Measurements from ENCODE around the gene CEP128. TPM values are rescaled to one million over a fixed set of nuclear protein-coding genes. Genes with fewer than 3 reads are reported as not detected.

The CEP128 gene
- total and polyA plus RNA-seq, 2 experiments from 2014 or later: 7.6 to 17.6 TPM

DNA sequence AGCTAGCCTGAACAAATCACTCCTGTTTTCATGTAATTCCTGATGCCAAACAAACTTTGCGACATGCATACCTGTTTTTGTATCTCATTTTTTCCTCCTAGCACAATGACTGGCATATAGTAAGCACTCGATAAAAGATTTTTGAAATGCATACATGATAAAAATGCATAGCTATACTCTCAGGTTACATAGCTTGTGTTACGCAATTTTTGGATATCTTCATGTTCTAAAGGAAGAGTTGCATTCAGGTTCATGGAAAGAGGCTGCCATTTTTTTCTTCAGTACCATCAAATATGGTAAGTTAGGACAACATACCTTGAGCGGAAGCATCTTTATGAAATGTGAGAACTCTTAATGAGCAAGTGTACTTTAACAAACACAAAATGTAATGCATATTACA, 445.4 kb downstream of the CEP128 start:
- H3K27me3 Mint-ChIP-seq (ENCODE audit: insufficient read depth, low read depth, poor library complexity): no peaks in the 10 kb centered on the region
- Histone ChIP-seq H3K79me2 (replicated peaks; ENCODE audit: insufficient read depth) (no peaks in the 10 kb centered on the region), H3K4me3 (no peak overlapping the region), H2AFZ (no peak overlapping the region), H3K9me2 (ENCODE audit: insufficient read depth) (no peaks in the 10 kb centered on the region), H3K27ac (ENCODE audit: low read depth) (no peak overlapping the region), H4K20me1 (replicated peaks; ENCODE audit: insufficient read depth) (no peaks in the 10 kb centered on the region), H3K4me1 (ENCODE audit: insufficient read depth) (peaks cover 4% of the 10 kb centered on the region; the same call in 1 of the 2 replicates), H3K4me2 (no peak overlapping the region), H3K36me3 (ENCODE audit: insufficient read depth) (no peaks in the 10 kb centered on the region), H3K27me3 (ENCODE audit: insufficient read depth) (no peaks in the 10 kb centered on the region), H3F3A (replicated peaks; ENCODE audit: low read depth) (no peaks in the 10 kb centered on the region)
- ATAC-seq: no peak
- peaks cover 8% of the 10 kb centered on the region; the same call in 2 of the 3 replicates for H3K4me1 Mint-ChIP-seq
- TF ChIP-seq ZNF331 (CRISPR knock-in tag; IDR thresholded peaks at IDR 0.05; ENCODE audit: low read depth): no peak
- TF ChIP-seq STAT1 (IDR thresholded peaks at IDR 0.05; ENCODE audit: unreplicated experiment): no peak
- no peak for TF ChIP-seq JUNB (IDR thresholded peaks at IDR 0.05; ENCODE audit: unreplicated experiment)
- TF ChIP-seq ZNF114 (CRISPR knock-in tag; IDR thresholded peaks at IDR 0.05): no peak
- no peak for TF ChIP-seq POLR2AphosphoS5 (IDR thresholded peaks at IDR 0.05; ENCODE audit: low read depth)
- TF ChIP-seq, protein P1, sequence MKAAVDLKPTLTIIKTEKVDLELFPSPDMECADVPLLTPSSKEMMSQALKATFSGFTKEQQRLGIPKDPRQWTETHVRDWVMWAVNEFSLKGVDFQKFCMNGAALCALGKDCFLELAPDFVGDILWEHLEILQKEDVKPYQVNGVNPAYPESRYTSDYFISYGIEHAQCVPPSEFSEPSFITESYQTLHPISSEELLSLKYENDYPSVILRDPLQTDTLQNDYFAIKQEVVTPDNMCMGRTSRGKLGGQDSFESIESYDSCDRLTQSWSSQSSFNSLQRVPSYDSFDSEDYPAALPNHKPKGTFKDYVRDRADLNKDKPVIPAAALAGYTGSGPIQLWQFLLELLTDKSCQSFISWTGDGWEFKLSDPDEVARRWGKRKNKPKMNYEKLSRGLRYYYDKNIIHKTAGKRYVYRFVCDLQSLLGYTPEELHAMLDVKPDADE (IDR thresholded peaks at IDR 0.05): no peak
- TF ChIP-seq, protein P2, sequence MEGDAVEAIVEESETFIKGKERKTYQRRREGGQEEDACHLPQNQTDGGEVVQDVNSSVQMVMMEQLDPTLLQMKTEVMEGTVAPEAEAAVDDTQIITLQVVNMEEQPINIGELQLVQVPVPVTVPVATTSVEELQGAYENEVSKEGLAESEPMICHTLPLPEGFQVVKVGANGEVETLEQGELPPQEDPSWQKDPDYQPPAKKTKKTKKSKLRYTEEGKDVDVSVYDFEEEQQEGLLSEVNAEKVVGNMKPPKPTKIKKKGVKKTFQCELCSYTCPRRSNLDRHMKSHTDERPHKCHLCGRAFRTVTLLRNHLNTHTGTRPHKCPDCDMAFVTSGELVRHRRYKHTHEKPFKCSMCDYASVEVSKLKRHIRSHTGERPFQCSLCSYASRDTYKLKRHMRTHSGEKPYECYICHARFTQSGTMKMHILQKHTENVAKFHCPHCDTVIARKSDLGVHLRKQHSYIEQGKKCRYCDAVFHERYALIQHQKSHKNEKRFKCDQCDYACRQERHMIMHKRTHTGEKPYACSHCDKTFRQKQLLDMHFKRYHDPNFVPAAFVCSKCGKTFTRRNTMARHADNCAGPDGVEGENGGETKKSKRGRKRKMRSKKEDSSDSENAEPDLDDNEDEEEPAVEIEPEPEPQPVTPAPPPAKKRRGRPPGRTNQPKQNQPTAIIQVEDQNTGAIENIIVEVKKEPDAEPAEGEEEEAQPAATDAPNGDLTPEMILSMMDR (conservative IDR thresholded peaks at IDR 0.05; ENCODE audit: low read depth in 2 of 2): no peak
- TF ChIP-seq, protein P3, sequence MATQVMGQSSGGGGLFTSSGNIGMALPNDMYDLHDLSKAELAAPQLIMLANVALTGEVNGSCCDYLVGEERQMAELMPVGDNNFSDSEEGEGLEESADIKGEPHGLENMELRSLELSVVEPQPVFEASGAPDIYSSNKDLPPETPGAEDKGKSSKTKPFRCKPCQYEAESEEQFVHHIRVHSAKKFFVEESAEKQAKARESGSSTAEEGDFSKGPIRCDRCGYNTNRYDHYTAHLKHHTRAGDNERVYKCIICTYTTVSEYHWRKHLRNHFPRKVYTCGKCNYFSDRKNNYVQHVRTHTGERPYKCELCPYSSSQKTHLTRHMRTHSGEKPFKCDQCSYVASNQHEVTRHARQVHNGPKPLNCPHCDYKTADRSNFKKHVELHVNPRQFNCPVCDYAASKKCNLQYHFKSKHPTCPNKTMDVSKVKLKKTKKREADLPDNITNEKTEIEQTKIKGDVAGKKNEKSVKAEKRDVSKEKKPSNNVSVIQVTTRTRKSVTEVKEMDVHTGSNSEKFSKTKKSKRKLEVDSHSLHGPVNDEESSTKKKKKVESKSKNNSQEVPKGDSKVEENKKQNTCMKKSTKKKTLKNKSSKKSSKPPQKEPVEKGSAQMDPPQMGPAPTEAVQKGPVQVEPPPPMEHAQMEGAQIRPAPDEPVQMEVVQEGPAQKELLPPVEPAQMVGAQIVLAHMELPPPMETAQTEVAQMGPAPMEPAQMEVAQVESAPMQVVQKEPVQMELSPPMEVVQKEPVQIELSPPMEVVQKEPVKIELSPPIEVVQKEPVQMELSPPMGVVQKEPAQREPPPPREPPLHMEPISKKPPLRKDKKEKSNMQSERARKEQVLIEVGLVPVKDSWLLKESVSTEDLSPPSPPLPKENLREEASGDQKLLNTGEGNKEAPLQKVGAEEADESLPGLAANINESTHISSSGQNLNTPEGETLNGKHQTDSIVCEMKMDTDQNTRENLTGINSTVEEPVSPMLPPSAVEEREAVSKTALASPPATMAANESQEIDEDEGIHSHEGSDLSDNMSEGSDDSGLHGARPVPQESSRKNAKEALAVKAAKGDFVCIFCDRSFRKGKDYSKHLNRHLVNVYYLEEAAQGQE (IDR thresholded peaks at IDR 0.05; ENCODE audit: unreplicated experiment): no peak
- no peak for TF ChIP-seq EZH2 (IDR thresholded peaks at IDR 0.05; ENCODE audit: low read depth, unreplicated experiment)
- TF ChIP-seq, protein P4, sequence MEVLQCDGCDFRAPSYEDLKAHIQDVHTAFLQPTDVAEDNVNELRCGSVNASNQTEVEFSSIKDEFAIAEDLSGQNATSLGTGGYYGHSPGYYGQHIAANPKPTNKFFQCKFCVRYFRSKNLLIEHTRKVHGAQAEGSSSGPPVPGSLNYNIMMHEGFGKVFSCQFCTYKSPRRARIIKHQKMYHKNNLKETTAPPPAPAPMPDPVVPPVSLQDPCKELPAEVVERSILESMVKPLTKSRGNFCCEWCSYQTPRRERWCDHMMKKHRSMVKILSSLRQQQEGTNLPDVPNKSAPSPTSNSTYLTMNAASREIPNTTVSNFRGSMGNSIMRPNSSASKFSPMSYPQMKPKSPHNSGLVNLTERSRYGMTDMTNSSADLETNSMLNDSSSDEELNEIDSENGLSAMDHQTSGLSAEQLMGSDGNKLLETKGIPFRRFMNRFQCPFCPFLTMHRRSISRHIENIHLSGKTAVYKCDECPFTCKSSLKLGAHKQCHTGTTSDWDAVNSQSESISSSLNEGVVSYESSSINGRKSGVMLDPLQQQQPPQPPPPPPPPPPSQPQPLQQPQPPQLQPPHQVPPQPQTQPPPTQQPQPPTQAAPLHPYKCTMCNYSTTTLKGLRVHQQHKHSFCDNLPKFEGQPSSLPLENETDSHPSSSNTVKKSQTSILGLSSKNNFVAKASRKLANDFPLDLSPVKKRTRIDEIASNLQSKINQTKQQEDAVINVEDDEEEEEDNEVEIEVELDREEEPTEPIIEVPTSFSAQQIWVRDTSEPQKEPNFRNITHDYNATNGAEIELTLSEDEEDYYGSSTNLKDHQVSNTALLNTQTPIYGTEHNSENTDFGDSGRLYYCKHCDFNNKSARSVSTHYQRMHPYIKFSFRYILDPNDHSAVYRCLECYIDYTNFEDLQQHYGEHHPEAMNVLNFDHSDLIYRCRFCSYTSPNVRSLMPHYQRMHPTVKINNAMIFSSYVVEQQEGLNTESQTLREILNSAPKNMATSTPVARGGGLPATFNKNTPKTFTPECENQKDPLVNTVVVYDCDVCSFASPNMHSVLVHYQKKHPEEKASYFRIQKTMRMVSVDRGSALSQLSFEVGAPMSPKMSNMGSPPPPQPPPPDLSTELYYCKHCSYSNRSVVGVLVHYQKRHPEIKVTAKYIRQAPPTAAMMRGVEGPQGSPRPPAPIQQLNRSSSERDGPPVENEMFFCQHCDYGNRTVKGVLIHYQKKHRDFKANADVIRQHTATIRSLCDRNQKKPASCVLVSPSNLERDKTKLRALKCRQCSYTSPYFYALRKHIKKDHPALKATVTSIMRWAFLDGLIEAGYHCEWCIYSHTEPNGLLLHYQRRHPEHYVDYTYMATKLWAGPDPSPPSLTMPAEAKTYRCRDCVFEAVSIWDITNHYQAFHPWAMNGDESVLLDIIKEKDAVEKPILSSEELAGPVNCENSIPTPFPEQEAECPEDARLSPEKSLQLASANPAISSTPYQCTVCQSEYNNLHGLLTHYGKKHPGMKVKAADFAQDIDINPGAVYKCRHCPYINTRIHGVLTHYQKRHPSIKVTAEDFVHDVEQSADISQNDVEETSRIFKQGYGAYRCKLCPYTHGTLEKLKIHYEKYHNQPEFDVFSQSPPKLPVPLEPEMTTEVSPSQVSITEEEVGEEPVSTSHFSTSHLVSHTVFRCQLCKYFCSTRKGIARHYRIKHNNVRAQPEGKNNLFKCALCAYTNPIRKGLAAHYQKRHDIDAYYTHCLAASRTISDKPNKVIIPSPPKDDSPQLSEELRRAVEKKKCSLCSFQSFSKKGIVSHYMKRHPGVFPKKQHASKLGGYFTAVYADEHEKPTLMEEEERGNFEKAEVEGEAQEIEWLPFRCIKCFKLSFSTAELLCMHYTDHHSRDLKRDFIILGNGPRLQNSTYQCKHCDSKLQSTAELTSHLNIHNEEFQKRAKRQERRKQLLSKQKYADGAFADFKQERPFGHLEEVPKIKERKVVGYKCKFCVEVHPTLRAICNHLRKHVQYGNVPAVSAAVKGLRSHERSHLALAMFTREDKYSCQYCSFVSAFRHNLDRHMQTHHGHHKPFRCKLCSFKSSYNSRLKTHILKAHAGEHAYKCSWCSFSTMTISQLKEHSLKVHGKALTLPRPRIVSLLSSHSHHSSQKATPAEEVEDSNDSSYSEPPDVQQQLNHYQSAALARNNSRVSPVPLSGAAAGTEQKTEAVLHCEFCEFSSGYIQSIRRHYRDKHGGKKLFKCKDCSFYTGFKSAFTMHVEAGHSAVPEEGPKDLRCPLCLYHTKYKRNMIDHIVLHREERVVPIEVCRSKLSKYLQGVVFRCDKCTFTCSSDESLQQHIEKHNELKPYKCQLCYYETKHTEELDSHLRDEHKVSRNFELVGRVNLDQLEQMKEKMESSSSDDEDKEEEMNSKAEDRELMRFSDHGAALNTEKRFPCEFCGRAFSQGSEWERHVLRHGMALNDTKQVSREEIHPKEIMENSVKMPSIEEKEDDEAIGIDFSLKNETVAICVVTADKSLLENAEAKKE (CRISPR knock-in tag; IDR thresholded peaks at IDR 0.05): no peak
- no peak for TF ChIP-seq CREB1 (CRISPR knock-in tag; IDR thresholded peaks at IDR 0.05; ENCODE audit: low read depth)
- TF ChIP-seq NANOG (IDR thresholded peaks at IDR 0.05; ENCODE audit: borderline replicate concordance): no peak
- no peak for TF ChIP-seq EZH2phosphoT487 (IDR thresholded peaks at IDR 0.05; ENCODE audit: unreplicated experiment)
- no peak overlapping the region for H3K4me3 Mint-ChIP-seq
- H3K27ac Mint-ChIP-seq: no peak overlapping the region
- H3K9me3 Mint-ChIP-seq: no peaks in the 10 kb centered on the region; the same call in 2 of the 3 replicates
- H3K36me3 Mint-ChIP-seq (ENCODE audit: low read depth): no peaks in the 10 kb centered on the region
- DNase-seq (ENCODE audit: low spot score): no peak
